B cell (primary cell): ENCODE results near the gene SLC2A10. TPM values are rescaled to one million over a fixed set of nuclear protein-coding genes. Genes with fewer than 3 reads are reported as not detected.

Experiments
- ATAC-seq: fragments of 200-7000 bp; cut with Tn5 transposase; one replicate; pipeline ENCODE4 v1.10.0; 2021; ENCODE audit warnings: low read depth, mild to moderate bottlenecking, moderate number of reproducible peaks, moderate library complexity
- CTCF ChIA-PET: fragments of 350-600 bp; sonication (Branson Sonifier 250); formaldehyde crosslinking; loops from one replicate; lab custom pipeline; 2021; ENCODE audit warnings: antibody characterized with exemption, inconsistent platforms; lab: Charles Lee
- POLR2A ChIA-PET: fragments of 350-600 bp; sonication (Branson Sonifier 250); formaldehyde crosslinking; loops from one replicate; lab custom pipeline; 2021; ENCODE audit warnings: antibody characterized with exemption; lab: Charles Lee
- DNase-seq: peaks from one replicate; pipeline ENCODE4 v3.0.0; 2013
- H2AFZ ChIP-seq: 2 replicates; pipeline ENCODE4 v1.6.1; 2012; ENCODE audit warnings: mild to moderate bottlenecking, low read depth, low read length; ENCODE audit not compliant: insufficient read depth, poor library complexity, severe bottlenecking
- H3K27ac ChIP-seq, 2 donors: 1 replicate in 1 of 2; 2 replicates in 1 of 2; pipeline ENCODE4 v1.5.1; 2012 to 2013; ENCODE audit warnings: low read length in 2 of 2, mild to moderate bottlenecking in 2 of 2, moderate library complexity in 1 of 2
- H3K27me3 ChIP-seq, 4 experiments: fragments of 200-600 bp in 1 of 4; sonication (generic) in 1 of 4; replicated peaks in 1 of 4; 1 replicate in 2 of 4; 2 replicates in 2 of 4; pipeline versions ENCODE4 v1.6.1 to v1.7.0; 2013 to 2016; ENCODE audit warnings: low read length in 3 of 4, mild to moderate bottlenecking in 2 of 4, mixed read lengths in 1 of 4, moderate library complexity in 1 of 4; ENCODE audit not compliant: insufficient read depth in 4 of 4, control insufficient read depth in 3 of 4; ENCODE audit errors: control extremely low read depth in 1 of 4
- H3K36me3 ChIP-seq, 2 experiments: replicated peaks in 1 of 2; 1 replicate in 1 of 2; 2 replicates in 1 of 2; pipeline versions ENCODE4 v1.6.1 to v1.7.1; 2013; ENCODE audit warnings: low read length in 1 of 2; ENCODE audit not compliant: insufficient read depth in 2 of 2, control insufficient read depth in 1 of 2; ENCODE audit errors: control extremely low read depth in 1 of 2, extremely low read depth in 1 of 2
- H3K4me1 ChIP-seq, 2 donors: fragments of 200-600 bp in 1 of 2; sonication (generic) in 1 of 2; 1 replicate in 1 of 2; 2 replicates in 1 of 2; pipeline versions ENCODE4 v1.5.1 to v1.6.1; 2013 to 2017; ENCODE audit warnings: low read length in 2 of 2; ENCODE audit not compliant: control insufficient read depth in 2 of 2, insufficient read depth in 2 of 2
- H3K4me2 ChIP-seq: replicated peaks from 2 replicates; pipeline ENCODE3; 2012; ENCODE audit warnings: mild to moderate bottlenecking, low read depth, low read length; ENCODE audit not compliant: poor library complexity, severe bottlenecking
- H3K4me3 ChIP-seq, 5 experiments: fragments of 200-600 bp in 1 of 5; sonication (generic) in 1 of 5; 1 replicate in 3 of 5; 2 replicates in 2 of 5; pipeline versions ENCODE4 v1.5.1 to v1.7.0; 2011 to 2016; ENCODE audit warnings: low read length in 4 of 5, mild to moderate bottlenecking in 4 of 5, low read depth in 2 of 5, control low read depth in 1 of 5, moderate library complexity in 1 of 5; ENCODE audit not compliant: insufficient read depth in 1 of 5; ENCODE audit errors: control extremely low read depth in 1 of 5, extremely low read depth in 1 of 5
- H3K79me2 ChIP-seq: fragments of 200-600 bp; sonication (generic); one replicate; pipeline ENCODE4 v1.6.0; 2016; ENCODE audit warnings: low read length; ENCODE audit not compliant: control insufficient read depth, insufficient read depth
- H3K9ac ChIP-seq: fragments of 200-600 bp; sonication (generic); 2 replicates; pipeline ENCODE4 v1.6.1; 2017; ENCODE audit warnings: mild to moderate bottlenecking, low read length, moderate library complexity
- H3K9me3 ChIP-seq, 3 donors: one replicate each; pipeline versions ENCODE4 v1.6.1 to v1.7.1; 2013; ENCODE audit warnings: low read length in 2 of 3; ENCODE audit not compliant: control insufficient read depth in 2 of 3, insufficient read depth in 1 of 3; ENCODE audit errors: control extremely low read depth in 1 of 3
- H4K20me1 ChIP-seq: 2 replicates; pipeline ENCODE4 v1.6.0; 2012; ENCODE audit warnings: mild to moderate bottlenecking, low read length; ENCODE audit not compliant: insufficient read depth, control insufficient read depth, poor library complexity, severe bottlenecking
- H3K27ac Mint-ChIP-seq: one replicate; pipeline ENCODE4 v1.8.0; 2021; ENCODE audit warnings: mixed read lengths
- H3K27me3 Mint-ChIP-seq: one replicate; pipeline ENCODE4 v1.8.0; 2021; ENCODE audit warnings: mixed read lengths
- H3K4me1 Mint-ChIP-seq: one replicate; pipeline ENCODE4 v1.8.0; 2021; ENCODE audit warnings: mixed read lengths
- H3K4me3 Mint-ChIP-seq: one replicate; pipeline ENCODE4 v1.8.0; 2021; ENCODE audit warnings: mixed read lengths
- H3K9me3 Mint-ChIP-seq: one replicate; pipeline ENCODE4 v1.8.0; 2022; ENCODE audit warnings: mixed read lengths; ENCODE audit not compliant: insufficient read depth
- CTCF ChIP-seq: fragments of 200-600 bp; IDR thresholded peaks from one replicate; pipeline ENCODE4 v1.8.0; 2022; ENCODE audit warnings: antibody characterized with exemption, mild to moderate bottlenecking
- EZH2 ChIP-seq: IDR thresholded peaks from 2 replicates; pipeline ENCODE4 v1.6.1; 2012; ENCODE audit warnings: borderline replicate concordance, low read depth, mild to moderate bottlenecking, moderate library complexity, low read length; ENCODE audit not compliant: insufficient read depth, poor library complexity, severe bottlenecking
- WGBS: methylation state at CpG from one replicate; pipeline ENCODE4 v1.1.5; 2013; ENCODE audit warnings: missing lambda C conversion rate; ENCODE audit not compliant: insufficient coverage; 5-methylcytosine and 5-hydroxymethylcytosine counted together
- intact Hi-C: fragments of 100-400 bp; cut with micrococcal nuclease; formaldehyde crosslinking; loops from one replicate; pipeline ENCODE4 v1.10.0; 2022
- polyA plus RNA-seq: library from polyadenylated mRNA; depleted of rRNA; stranded (reverse); fragments of >200 nt; gene quantifications from 2 replicates; pipeline ENCODE4 v1.2.3, GENCODE V29; 2012
- total RNA-seq, 2 donors: library from RNA; stranded (reverse); fragments of 120-200 nt in 1 of 2; gene quantifications; 1 replicate in 1 of 2; 2 replicates in 1 of 2; pipeline versions ENCODE4 v1.2.3 to v1.2.4, GENCODE V29; 2013 to 2022

SLC2A10 gene
- total and polyA plus RNA-seq, 2 donors (not counting 1 experiment from before 2014, with no cell fraction given), result not detected

- CTCF ChIA-PET, result interaction anchor here (3.1 kb wide), 1 partner anchor 14 kb away, joined by 18 read pairs; no protein-coding TSS in a partner anchor
- H3K79me2 ChIP-seq, result no peaks in the 10 kb centered on the region
- H3K36me3 ChIP-seq, result no peaks in the 10 kb centered on the region
- no peak overlapping the region for H3K4me3 Mint-ChIP-seq
- H3K4me3 ChIP-seq, result no peak overlapping the region
- no peak overlapping the region for H3K9ac ChIP-seq
- DNase-seq (peak; percentile 20), ATAC-seq (no peak)
- peaks cover 11% of the 10 kb centered on the region for H3K4me1 Mint-ChIP-seq
- POLR2A ChIA-PET, result no interaction called here
- H3K27me3 Mint-ChIP-seq, result peaks cover 16% of the 10 kb centered on the region
- no peaks in the 10 kb centered on the region for H4K20me1 ChIP-seq
- TF ChIP-seq EZH2 (no peak), CTCF (no peak)
- H2AFZ ChIP-seq, result no peak overlapping the region
- peaks cover 0 to 1% (median 0%) of the 10 kb centered on the region in 3 donors for H3K9me3 ChIP-seq
- H3K4me2 ChIP-seq, result no peak overlapping the region
- WGBS, result 57% methylated on average over 2 of the region's 2 CpGs
- H3K27ac ChIP-seq, result no peak overlapping the region
- H3K27me3 ChIP-seq, result peaks cover 0 to 12% (median 2%) of the 10 kb centered on the region in 4 experiments
- H3K9me3 Mint-ChIP-seq, result no peaks in the 10 kb centered on the region
- peaks cover 0 to 4% of the 10 kb centered on the region in 2 donors for H3K4me1 ChIP-seq
- H3K27ac Mint-ChIP-seq, result no peak overlapping the region
- intact Hi-C loops, result no loop called here
Observed at GRCh38 chr20:46694484-46694883, 15.0 kb upstream of the SLC2A10 start.

GRCh38 chr20:46695892-46696291 lies 13.6 kb upstream of the SLC2A10 start:
- 60% methylated on average over 1 of the region's 3 CpGs for WGBS
- CTCF ChIA-PET, result interaction anchor here (3.1 kb wide), 1 partner anchor 15 kb away, joined by 18 read pairs; no protein-coding TSS in a partner anchor

More at GRCh38 chr20:46695892-46696291, 13.6 kb upstream of the SLC2A10 start:
- Mint-ChIP-seq H3K27ac (no peak overlapping the region), H3K4me3 (no peak overlapping the region), H3K9me3 (no peaks in the 10 kb centered on the region), H3K27me3 (peaks cover 28% of the 10 kb centered on the region), H3K4me1 (peaks cover 4% of the 10 kb centered on the region)
- POLR2A ChIA-PET, result no interaction called here
- Histone ChIP-seq H4K20me1 (no peaks in the 10 kb centered on the region), H3K4me2 (no peak overlapping the region), H2AFZ (no peak overlapping the region), H3K27me3 (peaks cover 0 to 17% (median 2%) of the 10 kb centered on the region in 4 experiments), H3K9ac (no peak overlapping the region), H3K4me1 (no peaks in the 10 kb centered on the region), H3K27ac (no peak overlapping the region), H3K36me3 (no peaks in the 10 kb centered on the region), H3K4me3 (no peak overlapping the region), H3K79me2 (no peaks in the 10 kb centered on the region), H3K9me3 (peaks cover 0 to 5% (median 0%) of the 10 kb centered on the region in 3 donors)
- TF ChIP-seq EZH2, result no peak
- no peak for TF ChIP-seq CTCF
- intact Hi-C loops, result no loop called here
- ATAC-seq, result no peak
- DNase-seq, result no peak
